PC-9 (cell line): ENCODE results near the gene PRRX1. TPM values are rescaled to one million over a fixed set of nuclear protein-coding genes. Genes with fewer than 3 reads are reported as not detected.

Experiments
- BruUV-seq: library from RNA; stranded (reverse); fragments of 400-500 nt; replicated peaks from 2 replicates; lab custom pipeline; 2021; lab: Mats Ljungman, UMichigan
- CTCF ChIA-PET: fragments of 300-600 bp; sonication (Branson Sonifier 250); formaldehyde crosslinking; loops from one replicate; lab custom pipeline; 2022; ENCODE audit warnings: antibody characterized with exemption; lab: Charles Lee
- POLR2A ChIA-PET: fragments of 300-600 bp; sonication (Branson Sonifier 250); formaldehyde crosslinking; loops from one replicate; lab custom pipeline; 2022; ENCODE audit warnings: antibody characterized with exemption; ENCODE audit not compliant: unreplicated experiment; lab: Charles Lee
- DNase-seq, 2 experiments: peaks; one replicate each; pipeline versions ENCODE4 v3.0.0 to v3.0.0-alpha.2; 2015 to 2022; ENCODE audit warnings: mixed read lengths in 1 of 2
- H2AFZ ChIP-seq: fragments of 200-600 bp; sonication (generic); 2 replicates; pipeline ENCODE4 v1.8.1; 2017; ENCODE audit warnings: antibody characterized with exemption
- H3F3A ChIP-seq: fragments of 200-600 bp; sonication (generic); 2 replicates; pipeline ENCODE4 v1.8.1; 2017; ENCODE audit warnings: antibody characterized with exemption, mild to moderate bottlenecking, low read depth; ENCODE audit not compliant: insufficient read depth
- H3K27ac ChIP-seq: fragments of 200-600 bp; sonication (generic); 2 replicates; pipeline ENCODE4 v1.6.1; 2016; ENCODE audit warnings: mixed run types
- H3K27me3 ChIP-seq: fragments of 200-600 bp; sonication (generic); 2 replicates; pipeline ENCODE4 v1.6.1; 2016; ENCODE audit warnings: low read depth, mixed run types; ENCODE audit not compliant: insufficient read depth
- H3K36me3 ChIP-seq: fragments of 200-600 bp; sonication (generic); 2 replicates; pipeline ENCODE4 v1.6.1; 2016; ENCODE audit warnings: low read depth, mixed run types
- H3K4me1 ChIP-seq: fragments of 200-600 bp; sonication (generic); replicated peaks from 2 replicates; pipeline ENCODE4 v1.6.1; 2016; ENCODE audit warnings: mixed run types; ENCODE audit not compliant: insufficient read depth
- H3K4me2 ChIP-seq: fragments of 200-600 bp; sonication (generic); 2 replicates; pipeline ENCODE4 v1.6.1; 2017; ENCODE audit warnings: mixed run types
- H3K4me3 ChIP-seq: fragments of 200-600 bp; sonication (generic); 2 replicates; pipeline ENCODE4 v1.6.1; 2016; ENCODE audit warnings: mixed run types
- H3K79me2 ChIP-seq: fragments of 200-600 bp; sonication (generic); 2 replicates; pipeline ENCODE4 v1.6.1; 2017; ENCODE audit warnings: low read depth, mixed run types
- H3K9me2 ChIP-seq: fragments of 200-600 bp; sonication (generic); 2 replicates; pipeline ENCODE4 v1.8.1; 2017; ENCODE audit warnings: mild to moderate bottlenecking; ENCODE audit not compliant: insufficient read depth
- H3K9me3 ChIP-seq: fragments of 200-600 bp; sonication (generic); 2 replicates; pipeline ENCODE4 v1.8.1; 2016; ENCODE audit warnings: low read depth; ENCODE audit not compliant: insufficient read depth
- H4K20me1 ChIP-seq: fragments of 200-600 bp; sonication (generic); 2 replicates; pipeline ENCODE4 v1.8.1; 2017; ENCODE audit not compliant: insufficient read depth
- EZH2 ChIP-seq: fragments of 200-600 bp; sonication (generic); IDR thresholded peaks from 2 replicates; pipeline ENCODE4 v1.8.0; 2017; ENCODE audit warnings: antibody characterized with exemption, low read depth
- intact Hi-C: fragments of 100-400 bp; cut with micrococcal nuclease; formaldehyde crosslinking; loops from one replicate; pipeline ENCODE4 v1.10.0; 2022; ENCODE audit not compliant: unreplicated experiment
- total RNA-seq: library from RNA; stranded (reverse); gene quantifications from 2 replicates; pipeline ENCODE4 v1.2.3, GENCODE V29; 2021
- TF ChIP-seq, protein P1 (sequence below): fragments of 200-600 bp; sonication (generic); conservative IDR thresholded peaks from 2 replicates; pipeline ENCODE4 v1.6.1; 2017; ENCODE audit warnings: mixed run types, antibody characterized with exemption, mild to moderate bottlenecking, moderate library complexity

PRRX1 gene
- total RNA-seq, 1 experiment from 2014 or later: not detected

DNA sequence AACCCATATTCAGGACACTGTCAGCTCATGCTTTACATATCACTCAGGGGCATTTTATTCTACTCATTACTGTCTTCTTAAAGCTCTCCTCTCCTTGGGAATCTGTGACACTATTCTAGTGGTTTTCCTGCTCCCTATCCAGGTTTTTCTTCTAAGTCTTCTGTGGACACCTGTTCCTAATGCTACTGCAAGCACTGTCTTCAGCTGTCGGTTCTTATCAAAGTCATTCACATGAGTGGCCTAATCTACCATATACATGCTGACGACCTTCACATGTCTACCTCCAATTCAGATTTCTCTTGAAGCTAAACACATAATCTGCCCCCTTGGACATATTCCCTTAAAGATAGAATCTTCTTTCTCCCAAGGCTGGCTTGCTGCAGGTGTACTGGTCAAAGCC, 39.8 kb upstream of the PRRX1 start:
- no peak overlapping the region for H3K27ac ChIP-seq
- H3K27me3 ChIP-seq: no peaks in the 10 kb centered on the region
- H3F3A ChIP-seq: no peaks in the 10 kb centered on the region
- TF ChIP-seq, protein P1, sequence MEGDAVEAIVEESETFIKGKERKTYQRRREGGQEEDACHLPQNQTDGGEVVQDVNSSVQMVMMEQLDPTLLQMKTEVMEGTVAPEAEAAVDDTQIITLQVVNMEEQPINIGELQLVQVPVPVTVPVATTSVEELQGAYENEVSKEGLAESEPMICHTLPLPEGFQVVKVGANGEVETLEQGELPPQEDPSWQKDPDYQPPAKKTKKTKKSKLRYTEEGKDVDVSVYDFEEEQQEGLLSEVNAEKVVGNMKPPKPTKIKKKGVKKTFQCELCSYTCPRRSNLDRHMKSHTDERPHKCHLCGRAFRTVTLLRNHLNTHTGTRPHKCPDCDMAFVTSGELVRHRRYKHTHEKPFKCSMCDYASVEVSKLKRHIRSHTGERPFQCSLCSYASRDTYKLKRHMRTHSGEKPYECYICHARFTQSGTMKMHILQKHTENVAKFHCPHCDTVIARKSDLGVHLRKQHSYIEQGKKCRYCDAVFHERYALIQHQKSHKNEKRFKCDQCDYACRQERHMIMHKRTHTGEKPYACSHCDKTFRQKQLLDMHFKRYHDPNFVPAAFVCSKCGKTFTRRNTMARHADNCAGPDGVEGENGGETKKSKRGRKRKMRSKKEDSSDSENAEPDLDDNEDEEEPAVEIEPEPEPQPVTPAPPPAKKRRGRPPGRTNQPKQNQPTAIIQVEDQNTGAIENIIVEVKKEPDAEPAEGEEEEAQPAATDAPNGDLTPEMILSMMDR: no peak
- TF ChIP-seq EZH2: no peak
- intact Hi-C loops: no loop called here
- CTCF ChIA-PET: no interaction called here
- no peak overlapping the region for H2AFZ ChIP-seq
- H3K4me3 ChIP-seq: no peak overlapping the region
- no peaks in the 10 kb centered on the region for H3K36me3 ChIP-seq
- H3K9me3 ChIP-seq: no peaks in the 10 kb centered on the region; the same call in 1 of the 2 replicates
- DNase-seq: no peak
- no peaks in the 10 kb centered on the region for H3K79me2 ChIP-seq
- H4K20me1 ChIP-seq: no peaks in the 10 kb centered on the region
- no TSS peak for BruUV-seq
- H3K4me2 ChIP-seq: no peak overlapping the region
- POLR2A ChIA-PET: no interaction called here
- H3K9me2 ChIP-seq: no peaks in the 10 kb centered on the region
- H3K4me1 ChIP-seq: peaks cover 6% of the 10 kb centered on the region; the same call in 1 of the 2 replicates

DNA sequence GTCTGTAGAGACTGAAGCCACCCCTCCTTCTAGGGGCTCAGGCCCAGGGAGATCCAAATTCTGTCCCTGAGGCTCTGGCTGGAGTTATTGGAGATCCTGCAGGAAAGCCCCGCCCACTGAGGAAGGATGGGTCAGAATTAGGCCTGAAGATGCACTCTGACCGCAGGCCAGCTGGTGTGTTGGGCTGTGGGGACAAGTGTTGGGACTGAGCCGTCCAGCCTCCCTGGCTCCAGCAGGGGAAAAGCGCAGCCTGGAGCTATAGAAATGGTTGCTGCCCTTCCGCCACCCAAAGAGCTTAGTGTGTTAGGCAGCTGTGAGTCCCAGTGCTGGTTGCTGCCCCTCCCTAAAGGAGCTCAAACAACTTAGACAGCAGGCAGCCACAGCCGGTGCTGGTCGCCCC, 33.0 kb upstream of the PRRX1 start:
- no peak overlapping the region for H3K27ac ChIP-seq
- CTCF ChIA-PET: no interaction called here
- no TSS peak for BruUV-seq

DNA sequence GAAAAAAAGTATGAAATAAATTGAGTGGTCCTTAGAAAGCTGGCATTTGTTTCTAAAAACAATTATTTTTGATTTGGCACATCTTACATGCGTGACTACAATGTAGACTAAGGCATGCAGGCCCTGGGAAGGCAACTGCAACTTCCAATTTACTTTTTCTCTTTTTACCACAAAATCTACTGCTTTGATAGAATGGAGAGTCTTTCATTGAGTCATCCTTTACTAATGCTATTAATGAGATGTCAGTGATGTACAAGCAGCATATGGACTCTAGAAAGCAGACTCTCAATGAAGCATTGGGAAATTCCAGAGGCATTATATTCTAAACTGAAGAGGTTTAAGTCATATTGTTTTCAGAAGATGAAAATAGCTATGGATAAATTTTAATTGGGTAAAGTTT, 29.6 kb upstream of the PRRX1 start:
- H3K4me1 ChIP-seq: no peaks in the 10 kb centered on the region
- no peak overlapping the region for H3K27ac ChIP-seq
- no peak overlapping the region for H3K4me2 ChIP-seq
- no peaks in the 10 kb centered on the region for H4K20me1 ChIP-seq
- POLR2A ChIA-PET: no interaction called here
- intact Hi-C loops: no loop called here
- CTCF ChIA-PET: no interaction called here
- H3K36me3 ChIP-seq: no peaks in the 10 kb centered on the region
- no peaks in the 10 kb centered on the region for H3K79me2 ChIP-seq
- no peaks in the 10 kb centered on the region for H3K9me3 ChIP-seq
- H3K9me2 ChIP-seq: no peaks in the 10 kb centered on the region
- TF ChIP-seq, protein P1: no peak
- TF ChIP-seq EZH2: no peak
- H3K27me3 ChIP-seq: no peaks in the 10 kb centered on the region
- no peaks in the 10 kb centered on the region for H3F3A ChIP-seq
- H2AFZ ChIP-seq: no peak overlapping the region
- DNase-seq: no peak
- no peak overlapping the region for H3K4me3 ChIP-seq
- BruUV-seq: no TSS peak

More for the DNA sequence above, 33.0 kb upstream of the PRRX1 start:
- no peaks in the 10 kb centered on the region for H4K20me1 ChIP-seq
- H3K4me3 ChIP-seq: no peak overlapping the region
- H3K79me2 ChIP-seq: no peaks in the 10 kb centered on the region
- POLR2A ChIA-PET: no interaction called here
- intact Hi-C loops: no loop called here
- no peaks in the 10 kb centered on the region for H3K9me2 ChIP-seq
- no peaks in the 10 kb centered on the region for H3K36me3 ChIP-seq
- TF ChIP-seq, protein P1: no peak
- TF ChIP-seq EZH2: no peak
- no peak overlapping the region for H3K4me2 ChIP-seq
- H3K9me3 ChIP-seq: no peaks in the 10 kb centered on the region
- H3K27me3 ChIP-seq: no peaks in the 10 kb centered on the region
- H2AFZ ChIP-seq: no peak overlapping the region
- H3K4me1 ChIP-seq: no peaks in the 10 kb centered on the region
- no peak for DNase-seq
- H3F3A ChIP-seq: no peaks in the 10 kb centered on the region
